Left ventricle myocardium inferior (tissue), 1 donor: ENCODE measurements around the gene UBE3C. TPM values are rescaled to one million over a fixed set of nuclear protein-coding genes. Genes with fewer than 3 reads are reported as not detected.
"Not testable (repeated sequence)": the region's sequence is repeated elsewhere in the genome, so short reads cannot be mapped to it uniquely, and the experiment has no call there.

Experiments used
- DNase-seq: peaks from one replicate; pipeline ENCODE4 v3.0.0-alpha.2; 2020
- H3K27ac ChIP-seq: fragments of 200-600 bp; replicated peaks from 2 replicates; pipeline ENCODE4 v1.8.0; 2021
- H3K27me3 ChIP-seq: fragments of 200-600 bp; 2 replicates; pipeline ENCODE4 v1.8.0; 2021; ENCODE audit warnings: low read depth
- H3K36me3 ChIP-seq: fragments of 200-600 bp; 2 replicates; pipeline ENCODE4 v1.8.0; 2021
- H3K4me1 ChIP-seq: fragments of 200-600 bp; 2 replicates; pipeline ENCODE4 v1.8.0; 2021
- H3K4me3 ChIP-seq: fragments of 200-600 bp; 2 replicates; pipeline ENCODE4 v1.8.0; 2021; ENCODE audit warnings: mild to moderate bottlenecking, moderate library complexity
- H3K9me3 ChIP-seq: fragments of 200-600 bp; replicated peaks from 2 replicates; pipeline ENCODE4 v1.8.0; 2021
- intact Hi-C: fragments of 100-400 bp; cut with micrococcal nuclease; formaldehyde crosslinking; loops from one replicate; pipeline ENCODE4 v1.11.0; 2022
- total RNA-seq: library from RNA; stranded (reverse); fragmentation: NEBNext Ultra II Directional; extraction: Animal tissue kit (Norgen Biotek cat#: 25700); gene quantifications from one replicate; pipeline ENCODE4 v1.2.1, GENCODE V29; 2021
- TF ChIP-seq, protein P1 (sequence below): fragments of 200-600 bp; IDR thresholded peaks from 2 replicates; pipeline ENCODE4 v1.8.0; 2021; ENCODE audit warnings: antibody characterized with exemption, mild to moderate bottlenecking, borderline replicate concordance
- donor health status: DM: no; HTN: yes; CAD: no; lungs with severe emphysema.

Gene UBE3C
- total RNA-seq, 1 donor from 2014 or later = 50.2 TPM

DNA sequence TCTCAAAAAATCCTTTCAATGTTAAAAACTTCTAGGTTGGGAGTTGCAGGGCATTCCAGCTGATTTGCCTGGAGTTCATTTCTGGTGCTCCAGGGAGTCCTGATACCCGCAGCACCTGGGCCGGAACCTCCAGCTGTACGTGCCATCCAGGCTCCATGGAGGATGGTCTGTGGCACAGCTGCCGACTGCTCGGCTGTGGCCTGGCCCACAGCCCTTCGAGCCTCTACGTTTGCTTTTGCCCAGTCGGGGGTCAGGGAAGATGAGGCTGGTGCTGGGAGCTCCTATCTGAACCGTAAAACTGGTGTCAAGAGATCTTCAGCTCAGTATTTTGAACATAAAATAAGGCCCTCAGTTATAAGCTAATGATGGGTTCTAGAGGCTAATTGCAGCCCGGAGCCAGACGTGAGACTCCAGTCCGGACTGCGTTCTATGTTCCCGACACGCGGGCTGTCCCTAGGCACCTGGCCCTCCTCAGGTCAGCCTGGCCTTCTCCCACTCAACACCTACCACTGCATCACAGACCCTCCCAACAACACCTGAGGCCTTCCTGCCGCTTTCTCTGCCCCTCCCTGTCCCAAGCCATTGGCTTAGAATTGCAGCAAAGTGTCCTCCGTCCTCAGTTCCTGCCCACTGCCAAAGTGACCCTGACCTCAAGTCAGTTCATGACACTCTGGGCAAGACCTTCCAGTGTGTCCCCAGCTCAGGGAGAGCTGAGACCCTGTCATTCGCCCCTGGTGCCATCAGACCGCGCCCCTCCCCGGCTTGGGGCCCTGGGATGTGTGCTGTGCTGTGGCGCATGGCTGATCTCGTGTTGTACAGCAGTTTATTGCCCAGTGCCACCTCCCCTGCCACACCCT lies 133.9 kb downstream of the UBE3C start:
- Histone ChIP-seq H3K4me3 (peak overlapping the region; percentile 9), H3K4me1 (peaks cover 36% of the 10 kb centered on the region), H3K27ac (peak overlapping the region; percentile 63), H3K27me3 (no peaks in the 10 kb centered on the region), H3K9me3 (no peaks in the 10 kb centered on the region), H3K36me3 (peaks cover 25% of the 10 kb centered on the region)
- TF ChIP-seq, protein P1, sequence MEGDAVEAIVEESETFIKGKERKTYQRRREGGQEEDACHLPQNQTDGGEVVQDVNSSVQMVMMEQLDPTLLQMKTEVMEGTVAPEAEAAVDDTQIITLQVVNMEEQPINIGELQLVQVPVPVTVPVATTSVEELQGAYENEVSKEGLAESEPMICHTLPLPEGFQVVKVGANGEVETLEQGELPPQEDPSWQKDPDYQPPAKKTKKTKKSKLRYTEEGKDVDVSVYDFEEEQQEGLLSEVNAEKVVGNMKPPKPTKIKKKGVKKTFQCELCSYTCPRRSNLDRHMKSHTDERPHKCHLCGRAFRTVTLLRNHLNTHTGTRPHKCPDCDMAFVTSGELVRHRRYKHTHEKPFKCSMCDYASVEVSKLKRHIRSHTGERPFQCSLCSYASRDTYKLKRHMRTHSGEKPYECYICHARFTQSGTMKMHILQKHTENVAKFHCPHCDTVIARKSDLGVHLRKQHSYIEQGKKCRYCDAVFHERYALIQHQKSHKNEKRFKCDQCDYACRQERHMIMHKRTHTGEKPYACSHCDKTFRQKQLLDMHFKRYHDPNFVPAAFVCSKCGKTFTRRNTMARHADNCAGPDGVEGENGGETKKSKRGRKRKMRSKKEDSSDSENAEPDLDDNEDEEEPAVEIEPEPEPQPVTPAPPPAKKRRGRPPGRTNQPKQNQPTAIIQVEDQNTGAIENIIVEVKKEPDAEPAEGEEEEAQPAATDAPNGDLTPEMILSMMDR = no peak
- intact Hi-C loops = no loop called here
- DNase-seq = no peak

GRCh38 chr7:157273208-157274093 lies 134.7 kb downstream of the UBE3C start:
- DNase-seq = peak; percentile 62
- peak overlapping the region; percentile 63 for H3K27ac ChIP-seq
- intact Hi-C loops = no loop called here

DNA sequence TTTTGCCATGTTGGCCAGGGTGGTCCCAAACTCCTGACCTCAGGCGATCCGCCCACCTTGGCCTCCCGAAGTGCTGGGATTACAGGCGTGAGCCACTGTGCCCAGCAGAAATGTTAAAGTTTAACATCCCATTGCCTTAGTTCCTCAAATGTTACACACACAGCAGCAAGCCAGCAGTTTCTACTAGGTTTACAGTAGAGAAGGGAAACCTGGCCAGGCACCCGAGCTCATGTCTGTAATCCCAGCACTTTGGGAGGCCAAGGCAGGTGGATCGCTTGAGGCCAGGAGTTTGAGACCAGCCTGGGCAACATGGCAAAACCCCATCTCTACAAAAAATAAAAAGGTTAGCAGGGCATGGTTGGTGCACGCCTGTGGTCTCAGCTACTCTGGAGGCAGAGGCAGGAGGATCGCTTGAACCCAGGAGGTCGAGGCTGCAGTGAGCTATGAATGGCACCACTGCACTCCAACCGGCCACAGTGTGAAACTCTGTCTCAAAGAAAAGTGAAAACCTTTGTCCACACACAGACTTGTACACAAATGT lies 135.4 kb downstream of the UBE3C start:
- Histone ChIP-seq H3K4me1 (peaks cover 38% of the 10 kb centered on the region), H3K27me3 (peaks cover 12% of the 10 kb centered on the region), H3K36me3 (peaks cover 14% of the 10 kb centered on the region)
- DNase-seq, intact Hi-C loops, H3K27ac ChIP-seq, H3K4me3 ChIP-seq, H3K9me3 ChIP-seq: not testable (repeated sequence)

More at GRCh38 chr7:157273208-157274093, 134.7 kb downstream of the UBE3C start:
- Histone ChIP-seq H3K9me3 (no peaks in the 10 kb centered on the region), H3K4me3 (peak overlapping the region; percentile 19), H3K36me3 (peaks cover 17% of the 10 kb centered on the region), H3K4me1 (peaks cover 36% of the 10 kb centered on the region), H3K27me3 (peaks cover 5% of the 10 kb centered on the region)
- TF ChIP-seq, protein P1 = peak; percentile 99

- Histone ChIP-seq H3K27ac (no peak overlapping the region), H3K36me3 (peaks cover 9% of the 10 kb centered on the region), H3K9me3 (no peaks in the 10 kb centered on the region), H3K27me3 (peaks cover 21% of the 10 kb centered on the region), H3K4me3 (no peak overlapping the region), H3K4me1 (peaks cover 46% of the 10 kb centered on the region)
- TF ChIP-seq, protein P1 = no peak
- no peak for DNase-seq
- intact Hi-C loops = no loop called here
These were observed 136.3 kb downstream of the UBE3C start for GRCh38 chr7:157274991-157275427.

DNA sequence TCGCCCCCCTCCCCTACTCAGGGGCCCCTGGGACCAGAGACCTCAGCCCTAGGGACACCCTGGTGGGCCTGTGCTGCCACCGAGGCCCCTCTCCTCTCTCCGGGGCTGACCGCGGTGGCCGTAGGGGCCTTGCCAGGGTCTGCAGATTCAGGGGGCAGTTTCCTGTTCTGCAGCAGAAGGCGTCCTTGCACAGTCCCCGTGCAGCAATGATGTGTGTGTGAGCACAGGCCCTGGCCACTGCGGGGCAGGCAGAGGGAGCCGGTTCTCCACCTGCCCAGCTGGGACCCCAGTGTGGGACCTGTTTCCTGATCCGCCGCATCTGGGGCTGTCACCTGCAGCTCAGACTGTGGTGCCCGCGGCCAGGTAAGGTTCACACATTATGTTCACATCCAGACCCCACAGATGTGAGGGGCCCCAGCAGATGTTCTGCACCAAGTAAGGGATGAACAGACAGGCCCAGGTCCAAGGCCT lies 137.4 kb downstream of the UBE3C start:
- H3K4me1 ChIP-seq = peaks cover 49% of the 10 kb centered on the region
- TF ChIP-seq, protein P1 = no peak
- intact Hi-C loops = no loop called here
- no peak overlapping the region for H3K4me3 ChIP-seq
- no peaks in the 10 kb centered on the region for H3K36me3 ChIP-seq
- no peak overlapping the region for H3K27ac ChIP-seq
- H3K9me3 ChIP-seq = no peaks in the 10 kb centered on the region
- no peak for DNase-seq
- peaks cover 28% of the 10 kb centered on the region for H3K27me3 ChIP-seq
